SK-N-MC (cell line): ENCODE results near the gene KCNJ6.

Experiments
- EZH2 ChIP-seq: fragments of 200-600 bp; sonication (generic); IDR thresholded peaks from one replicate; pipeline ENCODE4 v1.6.1; 2017; ENCODE audit warnings: antibody characterized with exemption
- FOXP2 ChIP-seq: optimal IDR thresholded peaks from 2 replicates; pipeline ENCODE3; 2011; ENCODE audit warnings: mild to moderate bottlenecking, moderate library complexity; ENCODE audit not compliant: insufficient read depth; ENCODE audit errors: extremely low read length, control extremely low read depth
- POLR2AphosphoS5 ChIP-seq: IDR thresholded peaks from 2 replicates; pipeline ENCODE4 v1.6.1; 2012; ENCODE audit warnings: mild to moderate bottlenecking, low read depth, low read length, borderline replicate concordance

DNA sequence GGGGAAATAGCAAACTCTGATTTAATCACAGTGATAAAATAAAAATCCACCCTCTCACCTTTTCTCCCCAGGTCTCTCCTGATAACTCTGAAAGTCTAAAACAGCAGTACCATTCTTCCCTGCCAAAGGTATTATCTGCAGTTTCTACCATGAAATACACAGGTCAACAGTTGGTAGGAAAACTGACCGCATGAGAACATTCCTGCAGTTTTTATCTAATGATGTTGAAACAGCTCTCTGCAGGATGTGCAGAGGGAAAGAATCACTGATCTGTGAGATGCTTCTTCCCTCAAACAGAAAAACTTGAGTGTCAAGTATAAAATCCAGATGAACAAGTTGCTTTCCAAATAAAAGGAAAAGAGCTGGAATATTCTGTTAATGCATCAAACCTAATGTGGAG, 39.1 kb downstream of the KCNJ6 start:
- TF ChIP-seq EZH2 (no peak), POLR2AphosphoS5 (no peak), FOXP2 (no peak)
